ENCODE data around the gene NOBOX.

GRCh38 chr7:144399946-144400345 lies 3.5 kb downstream of the NOBOX start:
- TF ChIP-seq, protein P1, sequence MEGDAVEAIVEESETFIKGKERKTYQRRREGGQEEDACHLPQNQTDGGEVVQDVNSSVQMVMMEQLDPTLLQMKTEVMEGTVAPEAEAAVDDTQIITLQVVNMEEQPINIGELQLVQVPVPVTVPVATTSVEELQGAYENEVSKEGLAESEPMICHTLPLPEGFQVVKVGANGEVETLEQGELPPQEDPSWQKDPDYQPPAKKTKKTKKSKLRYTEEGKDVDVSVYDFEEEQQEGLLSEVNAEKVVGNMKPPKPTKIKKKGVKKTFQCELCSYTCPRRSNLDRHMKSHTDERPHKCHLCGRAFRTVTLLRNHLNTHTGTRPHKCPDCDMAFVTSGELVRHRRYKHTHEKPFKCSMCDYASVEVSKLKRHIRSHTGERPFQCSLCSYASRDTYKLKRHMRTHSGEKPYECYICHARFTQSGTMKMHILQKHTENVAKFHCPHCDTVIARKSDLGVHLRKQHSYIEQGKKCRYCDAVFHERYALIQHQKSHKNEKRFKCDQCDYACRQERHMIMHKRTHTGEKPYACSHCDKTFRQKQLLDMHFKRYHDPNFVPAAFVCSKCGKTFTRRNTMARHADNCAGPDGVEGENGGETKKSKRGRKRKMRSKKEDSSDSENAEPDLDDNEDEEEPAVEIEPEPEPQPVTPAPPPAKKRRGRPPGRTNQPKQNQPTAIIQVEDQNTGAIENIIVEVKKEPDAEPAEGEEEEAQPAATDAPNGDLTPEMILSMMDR (conservative IDR thresholded peaks at IDR 0.05; ENCODE audit: low read depth in 2 of 2), result no peak
- no peak for TF ChIP-seq POLR2AphosphoS5 (IDR thresholded peaks at IDR 0.05; ENCODE audit: low read depth)
- TF ChIP-seq CREB1 (CRISPR knock-in tag; IDR thresholded peaks at IDR 0.05; ENCODE audit: low read depth), result no peak
- TF ChIP-seq EZH2phosphoT487 (IDR thresholded peaks at IDR 0.05; ENCODE audit: unreplicated experiment), result no peak
- no peak for TF ChIP-seq JUNB (IDR thresholded peaks at IDR 0.05; ENCODE audit: unreplicated experiment)
- TF ChIP-seq EZH2 (IDR thresholded peaks at IDR 0.05; ENCODE audit: low read depth, unreplicated experiment), result no peak
- TF ChIP-seq, protein P2, sequence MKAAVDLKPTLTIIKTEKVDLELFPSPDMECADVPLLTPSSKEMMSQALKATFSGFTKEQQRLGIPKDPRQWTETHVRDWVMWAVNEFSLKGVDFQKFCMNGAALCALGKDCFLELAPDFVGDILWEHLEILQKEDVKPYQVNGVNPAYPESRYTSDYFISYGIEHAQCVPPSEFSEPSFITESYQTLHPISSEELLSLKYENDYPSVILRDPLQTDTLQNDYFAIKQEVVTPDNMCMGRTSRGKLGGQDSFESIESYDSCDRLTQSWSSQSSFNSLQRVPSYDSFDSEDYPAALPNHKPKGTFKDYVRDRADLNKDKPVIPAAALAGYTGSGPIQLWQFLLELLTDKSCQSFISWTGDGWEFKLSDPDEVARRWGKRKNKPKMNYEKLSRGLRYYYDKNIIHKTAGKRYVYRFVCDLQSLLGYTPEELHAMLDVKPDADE (IDR thresholded peaks at IDR 0.05), result no peak
- TF ChIP-seq STAT1 (IDR thresholded peaks at IDR 0.05; ENCODE audit: unreplicated experiment), result no peak
- TF ChIP-seq, protein P3, sequence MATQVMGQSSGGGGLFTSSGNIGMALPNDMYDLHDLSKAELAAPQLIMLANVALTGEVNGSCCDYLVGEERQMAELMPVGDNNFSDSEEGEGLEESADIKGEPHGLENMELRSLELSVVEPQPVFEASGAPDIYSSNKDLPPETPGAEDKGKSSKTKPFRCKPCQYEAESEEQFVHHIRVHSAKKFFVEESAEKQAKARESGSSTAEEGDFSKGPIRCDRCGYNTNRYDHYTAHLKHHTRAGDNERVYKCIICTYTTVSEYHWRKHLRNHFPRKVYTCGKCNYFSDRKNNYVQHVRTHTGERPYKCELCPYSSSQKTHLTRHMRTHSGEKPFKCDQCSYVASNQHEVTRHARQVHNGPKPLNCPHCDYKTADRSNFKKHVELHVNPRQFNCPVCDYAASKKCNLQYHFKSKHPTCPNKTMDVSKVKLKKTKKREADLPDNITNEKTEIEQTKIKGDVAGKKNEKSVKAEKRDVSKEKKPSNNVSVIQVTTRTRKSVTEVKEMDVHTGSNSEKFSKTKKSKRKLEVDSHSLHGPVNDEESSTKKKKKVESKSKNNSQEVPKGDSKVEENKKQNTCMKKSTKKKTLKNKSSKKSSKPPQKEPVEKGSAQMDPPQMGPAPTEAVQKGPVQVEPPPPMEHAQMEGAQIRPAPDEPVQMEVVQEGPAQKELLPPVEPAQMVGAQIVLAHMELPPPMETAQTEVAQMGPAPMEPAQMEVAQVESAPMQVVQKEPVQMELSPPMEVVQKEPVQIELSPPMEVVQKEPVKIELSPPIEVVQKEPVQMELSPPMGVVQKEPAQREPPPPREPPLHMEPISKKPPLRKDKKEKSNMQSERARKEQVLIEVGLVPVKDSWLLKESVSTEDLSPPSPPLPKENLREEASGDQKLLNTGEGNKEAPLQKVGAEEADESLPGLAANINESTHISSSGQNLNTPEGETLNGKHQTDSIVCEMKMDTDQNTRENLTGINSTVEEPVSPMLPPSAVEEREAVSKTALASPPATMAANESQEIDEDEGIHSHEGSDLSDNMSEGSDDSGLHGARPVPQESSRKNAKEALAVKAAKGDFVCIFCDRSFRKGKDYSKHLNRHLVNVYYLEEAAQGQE (IDR thresholded peaks at IDR 0.05; ENCODE audit: unreplicated experiment), result no peak
- no peak for TF ChIP-seq ZNF114 (CRISPR knock-in tag; IDR thresholded peaks at IDR 0.05)
- no peak for TF ChIP-seq ZNF331 (CRISPR knock-in tag; IDR thresholded peaks at IDR 0.05; ENCODE audit: low read depth)
- TF ChIP-seq NANOG (IDR thresholded peaks at IDR 0.05; ENCODE audit: borderline replicate concordance), result no peak
- TF ChIP-seq ZNF462 (CRISPR knock-in tag; IDR thresholded peaks at IDR 0.05), result no peak

All from GM23338 (cell line).